Esophagus squamous epithelium (tissue), 4 donors: Measurements from ENCODE around the gene PECR.

ENCODE experiments used
- CTCF ChIP-seq, 6 experiments: fragments of 450-650 bp in 4 of 6; fragments of 200-600 bp in 2 of 6; sonication (generic) in 2 of 6; IDR thresholded peaks; one replicate each; pipeline ENCODE4 v1.5.1; 2016 to 2019; ENCODE audit warnings: antibody characterized with exemption in 6 of 6, mild to moderate bottlenecking in 4 of 6, moderate library complexity in 4 of 6
- POLR2A ChIP-seq, 4 donors: fragments of 450-650 bp; IDR thresholded peaks; one replicate each; pipeline ENCODE4 v1.6.1; 2017; ENCODE audit warnings: antibody characterized with exemption in 4 of 4, mild to moderate bottlenecking in 4 of 4, moderate library complexity in 3 of 4

- TF ChIP-seq CTCF (IDR thresholded peaks at IDR 0.05) (no peak), POLR2A (IDR thresholded peaks at IDR 0.05) (no peak)
Measured at GRCh38 chr2:216066230-216066629, 15.4 kb downstream of the PECR start.
